Mammary epithelial cell (primary cell): ENCODE results near the gene ALDOB.

Experiments used
- EZH2 ChIP-seq: IDR thresholded peaks from 2 replicates; pipeline ENCODE4 v1.6.1; 2012; ENCODE audit warnings: low read length, inconsistent platforms, borderline replicate concordance
- TF ChIP-seq, protein P1 (sequence below), 2 donors: IDR thresholded peaks in 1 of 2; conservative IDR thresholded peaks in 1 of 2; 2 replicates each; pipeline ENCODE4 v1.5.1; 2011 to 2012; ENCODE audit warnings: inconsistent platforms in 2 of 2, low read length in 2 of 2, mild to moderate bottlenecking in 2 of 2, control low read depth in 1 of 2, low read depth in 1 of 2; ENCODE audit not compliant: insufficient read depth in 1 of 2; ENCODE audit errors: extremely low read depth in 1 of 2

DNA sequence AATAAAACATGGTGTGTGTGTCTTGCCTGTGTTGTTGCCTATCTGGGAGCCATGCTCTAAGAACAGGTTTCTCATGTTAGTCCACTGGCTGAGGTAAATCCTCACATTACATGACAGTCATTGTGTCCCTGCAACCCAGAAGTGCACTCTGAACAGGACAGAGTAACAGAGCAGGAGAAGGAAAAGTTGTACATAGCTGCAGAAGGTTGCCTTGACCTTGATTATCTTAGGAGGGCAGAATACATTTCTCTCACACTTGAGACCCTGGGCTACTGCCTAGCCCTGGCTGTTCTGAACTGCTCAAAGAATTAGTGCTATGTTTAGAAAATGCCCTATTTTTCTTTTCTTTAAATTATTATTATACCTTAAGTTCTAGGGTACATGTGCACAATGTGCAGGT, 20.0 kb downstream of the ALDOB start:
- TF ChIP-seq, protein P1, sequence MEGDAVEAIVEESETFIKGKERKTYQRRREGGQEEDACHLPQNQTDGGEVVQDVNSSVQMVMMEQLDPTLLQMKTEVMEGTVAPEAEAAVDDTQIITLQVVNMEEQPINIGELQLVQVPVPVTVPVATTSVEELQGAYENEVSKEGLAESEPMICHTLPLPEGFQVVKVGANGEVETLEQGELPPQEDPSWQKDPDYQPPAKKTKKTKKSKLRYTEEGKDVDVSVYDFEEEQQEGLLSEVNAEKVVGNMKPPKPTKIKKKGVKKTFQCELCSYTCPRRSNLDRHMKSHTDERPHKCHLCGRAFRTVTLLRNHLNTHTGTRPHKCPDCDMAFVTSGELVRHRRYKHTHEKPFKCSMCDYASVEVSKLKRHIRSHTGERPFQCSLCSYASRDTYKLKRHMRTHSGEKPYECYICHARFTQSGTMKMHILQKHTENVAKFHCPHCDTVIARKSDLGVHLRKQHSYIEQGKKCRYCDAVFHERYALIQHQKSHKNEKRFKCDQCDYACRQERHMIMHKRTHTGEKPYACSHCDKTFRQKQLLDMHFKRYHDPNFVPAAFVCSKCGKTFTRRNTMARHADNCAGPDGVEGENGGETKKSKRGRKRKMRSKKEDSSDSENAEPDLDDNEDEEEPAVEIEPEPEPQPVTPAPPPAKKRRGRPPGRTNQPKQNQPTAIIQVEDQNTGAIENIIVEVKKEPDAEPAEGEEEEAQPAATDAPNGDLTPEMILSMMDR (conservative IDR thresholded peaks at IDR 0.05 in 1 of 2, IDR thresholded peaks at IDR 0.05 in 1 of 2; ENCODE audit: extremely low read depth in 1 of 2, insufficient read depth in 1 of 2, low read depth in 1 of 2, low read length in 2 of 2), result no peak
- TF ChIP-seq EZH2, result no peak
